ENCODE results near the gene GLIS1. TPM values are rescaled to one million over a fixed set of nuclear protein-coding genes. Genes with fewer than 3 reads are reported as not detected.

Gene GLIS1
- total and polyA plus RNA-seq, 2 of the 8 experiments (the other 6 are each of a cell fraction or from before 2014, with no cell fraction given) = 0.15 to 0.22 TPM

DNA sequence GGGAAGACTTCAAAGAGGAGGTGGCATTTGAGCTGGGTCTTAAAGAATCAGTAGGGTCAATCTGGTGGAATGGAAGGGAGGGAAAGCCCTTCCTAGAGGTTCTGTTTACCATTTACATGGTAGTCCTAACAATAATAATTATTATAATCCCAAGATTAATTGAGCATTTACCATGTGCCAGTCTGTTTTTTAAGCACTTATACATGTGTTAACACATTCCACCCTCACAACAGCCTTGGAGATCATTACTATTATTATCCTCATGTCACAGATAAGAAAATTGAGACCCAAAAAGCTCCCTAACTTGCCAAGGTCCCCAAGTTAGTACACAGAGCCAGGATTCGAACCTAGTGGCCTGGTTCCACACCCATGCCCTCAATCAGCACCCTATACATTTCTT, 10.8 kb downstream of the GLIS1 start:
- no peak overlapping the region for H2AK5ac ChIP-seq (ENCODE audit: low read depth, low read length)
- H3K23ac ChIP-seq (ENCODE audit: insufficient read length) = no peak overlapping the region
- no peak overlapping the region for H3K18ac ChIP-seq (ENCODE audit: extremely low read depth, low read length)
- H3K79me1 ChIP-seq (ENCODE audit: low read depth, low read length) = no peaks in the 10 kb centered on the region
- H2BK5ac ChIP-seq (ENCODE audit: low read depth, low read length) = no peak overlapping the region
- no peak overlapping the region for H3K27ac ChIP-seq (ENCODE audit: low read depth, low read length)
- no peak overlapping the region for H2BK12ac ChIP-seq (ENCODE audit: low read depth, low read length)
- whole genome bisulfite sequencing, 2 experiments (ENCODE audit: extremely low coverage in 1 of 2, insufficient coverage in 1 of 2, insufficient read length in 1 of 2, insufficient replicate concordance in 2 of 2, low coverage in 1 of 2, low lambda C conversion rate in 2 of 2, missing lambda C conversion rate in 1 of 2) = 75% methylated on average over 1 of the region's 1 CpG; no CpG with 5 or more reads in 1 of the 2 experiments
- no peak overlapping the region for H3K56ac ChIP-seq (replicated peaks; ENCODE audit: insufficient read length, low read depth, low read length)
- no peak overlapping the region for H3K9ac ChIP-seq (replicated peaks in 1 of 4; ENCODE audit: extremely low read depth in 1 of 4, low read depth in 3 of 4, low read length in 3 of 4)
- no peak overlapping the region for H4K91ac ChIP-seq (replicated peaks; ENCODE audit: insufficient read length, low read length)
- H3K4me2 ChIP-seq (ENCODE audit: insufficient read depth in 1 of 2, low read depth in 2 of 2, low read length in 2 of 2) = no peak overlapping the region
- FAIRE-seq (no peak), DNase-seq (ENCODE audit: low read depth in 1 of 2, low spot score in 2 of 2) (no peak)
- H3K4me1 ChIP-seq (replicated peaks in 1 of 4; ENCODE audit: control insufficient read depth in 3 of 4, insufficient read depth in 4 of 4, low read length in 3 of 4) = peaks cover 0 to 3% (median 1%) of the 10 kb centered on the region in 4 experiments; a peak in 3 of 7 replicates
- H3K14ac ChIP-seq (ENCODE audit: insufficient read length) = no peak overlapping the region
- H2AFZ ChIP-seq (ENCODE audit: low read length) = no peak overlapping the region
- H3K23me2 ChIP-seq (ENCODE audit: low read depth, low read length) = no peaks in the 10 kb centered on the region
- TF ChIP-seq BACH1 (IDR thresholded peaks at IDR 0.05; ENCODE audit: low read length) (no peak), POLR2A (IDR thresholded peaks at IDR 0.05; ENCODE audit: control extremely low read depth in 1 of 2, low read depth in 2 of 2, low read length in 2 of 2) (no peak), SUZ12 (IDR thresholded peaks at IDR 0.05; ENCODE audit: low read length) (no peak), ASH2L (IDR thresholded peaks at IDR 0.05; ENCODE audit: low read length) (no peak), EZH2 (IDR thresholded peaks at IDR 0.05; ENCODE audit: low read depth, low read length, severe bottlenecking) (no peak)
- H2BK20ac ChIP-seq (ENCODE audit: low read length) = no peak overlapping the region
- no peaks in the 10 kb centered on the region for H4K20me1 ChIP-seq (replicated peaks in 1 of 2; ENCODE audit: control insufficient read depth in 1 of 2, insufficient read depth in 2 of 2, low read length in 2 of 2)
- no peak overlapping the region for H3K4me3 ChIP-seq (ENCODE audit: extremely low read depth in 1 of 4, insufficient read depth in 2 of 4, low read depth in 3 of 4, low read length in 4 of 4)
- H2BK15ac ChIP-seq (ENCODE audit: low read length) = no peak overlapping the region
- H4K5ac ChIP-seq (ENCODE audit: insufficient read length, low read depth, low read length) = no peak overlapping the region
- ChIA-PET CTCF (ENCODE audit: partially characterized antibody) (interaction anchor here (0.6 to 5.8 kb wide), 9 partner anchors 9 to 338 kb away, joined by 3 to 50 read pairs (median 12); partner anchors contain the start of gene GLIS1), POLR2A (ENCODE audit: partially characterized antibody) (no interaction called here)
- H4K8ac ChIP-seq (ENCODE audit: extremely low read depth, insufficient read depth, low read length) = no peak overlapping the region
- H3K79me2 ChIP-seq (ENCODE audit: control insufficient read depth in 1 of 2, insufficient read depth in 2 of 2, low read length in 2 of 2) = no peaks in the 10 kb centered on the region
- H2BK120ac ChIP-seq (replicated peaks; ENCODE audit: low read depth, low read length) = no peak overlapping the region
- H3K36me3 ChIP-seq (ENCODE audit: control insufficient read depth in 2 of 4, insufficient read depth in 4 of 4, low read length in 3 of 4) = no peaks in the 10 kb centered on the region
- H3K4ac ChIP-seq (replicated peaks; ENCODE audit: insufficient read length, low read depth, low read length) = no peak overlapping the region
- no peaks in the 10 kb centered on the region; a peak in 1 of 7 replicates for H3K27me3 ChIP-seq (replicated peaks in 1 of 4; ENCODE audit: control insufficient read depth in 3 of 4, extremely low read depth in 1 of 4, insufficient read depth in 3 of 4, low read length in 3 of 4)
- H3K9me3 ChIP-seq (ENCODE audit: insufficient read depth in 2 of 2, low read depth in 1 of 2, low read length in 1 of 2) = no peaks in the 10 kb centered on the region

Data from H1 (cell line).